K562 (cell line): ENCODE data around the gene OR2F2. TPM values are rescaled to one million over a fixed set of nuclear protein-coding genes. Genes with fewer than 3 reads are reported as not detected.

Experiments
- ATAC-seq: fragments of 200-7000 bp; cut with Tn5 transposase; 3 replicates; pipeline ENCODE4 v1.9.1; 2020; ENCODE audit warnings: moderate library complexity
- BruUV-seq: library from RNA; stranded (reverse); fragments of 400-500 nt; replicated peaks from 2 replicates; lab custom pipeline; 2021; lab: Mats Ljungman, UMichigan
- CTCF ChIA-PET: fragments of 300-600 bp; formaldehyde crosslinking; extraction: SDS; loops from one replicate; lab custom pipeline; 2021; ENCODE audit warnings: low intra/inter-chr PET ratio; lab: Yijun Ruan, JAX
- POLR2A ChIA-PET: fragments of 300-600, 350-650 bp; sonication (Branson Sonifier 250); formaldehyde crosslinking; extraction: SDS; loops from one replicate; lab custom pipeline; 2021; ENCODE audit warnings: antibody characterized with exemption, inconsistent platforms; lab: Yijun Ruan, JAX
- DNase-seq, 4 experiments: peaks; one replicate each; pipeline versions ENCODE4 v3.0.0 to v3.0.0-alpha.2; 2011 to 2018; ENCODE audit warnings: low spot score in 3 of 4, mixed read lengths in 3 of 4; ENCODE audit errors: extremely low read depth in 1 of 4
- FAIRE-seq: peaks from 2 replicates; lab custom pipeline; 2011; peaks lifted over from hg19 to GRCh38; lab: Jason Lieb, UNC
- H2AFZ ChIP-seq: 2 replicates; pipeline ENCODE4 v1.6.0; 2011; ENCODE audit warnings: low read depth, low read length, control low read depth, inconsistent platforms
- H3K27ac ChIP-seq: fragments of 200-600 bp; 3 replicates; pipeline ENCODE4 v1.8.0; 2011; ENCODE audit warnings: low read depth, mild to moderate bottlenecking, control low read depth, inconsistent platforms, low read length, moderate library complexity, mixed read lengths; ENCODE audit errors: extremely low read depth
- H3K27me3 ChIP-seq, 2 experiments: fragments of 300-600 bp in 1 of 2; 2 replicates in 1 of 2; 3 replicates in 1 of 2; pipeline versions ENCODE4 v1.6.0 to v1.8.0; 2011; ENCODE audit warnings: inconsistent platforms in 2 of 2, low read length in 2 of 2, mild to moderate bottlenecking in 1 of 2, mixed read lengths in 1 of 2, moderate library complexity in 1 of 2; ENCODE audit not compliant: control insufficient read depth in 2 of 2, insufficient read depth in 2 of 2
- H3K36me3 ChIP-seq: fragments of 300-600 bp; 3 replicates; pipeline ENCODE4 v1.8.0; 2011; ENCODE audit warnings: mild to moderate bottlenecking, low read length, inconsistent platforms; ENCODE audit not compliant: control insufficient read depth, insufficient read depth
- H3K4me1 ChIP-seq, 2 experiments: fragments of 200-600 bp in 1 of 2; replicated peaks in 1 of 2; 2 replicates in 1 of 2; 3 replicates in 1 of 2; pipeline versions ENCODE4 v1.5.1 to v1.8.0; 2011; ENCODE audit warnings: inconsistent platforms in 2 of 2, low read length in 2 of 2, mild to moderate bottlenecking in 1 of 2, mixed read lengths in 1 of 2, moderate library complexity in 1 of 2; ENCODE audit not compliant: control insufficient read depth in 2 of 2, insufficient read depth in 2 of 2
- H3K4me2 ChIP-seq: 2 replicates; pipeline ENCODE4 v1.6.1; 2011; ENCODE audit warnings: low read length, control low read depth, inconsistent platforms, mixed read lengths; ENCODE audit not compliant: insufficient read depth
- H3K4me3 ChIP-seq: fragments of 200-600 bp; sonication (generic), shearing (Covaris generic); 2 replicates; pipeline ENCODE4 v1.5.1; 2016; ENCODE audit warnings: control low read depth, inconsistent platforms
- H3K79me2 ChIP-seq: fragments of 200-600 bp; 3 replicates; pipeline ENCODE4 v1.8.0; 2011; ENCODE audit warnings: low read length, inconsistent platforms; ENCODE audit not compliant: control insufficient read depth, insufficient read depth
- H3K9ac ChIP-seq, 2 experiments: 2 replicates each; pipeline versions ENCODE4 v1.6.0 to v1.6.1; 2011; ENCODE audit warnings: low read depth in 2 of 2, low read length in 2 of 2, control low read depth in 1 of 2, inconsistent platforms in 1 of 2, mild to moderate bottlenecking in 1 of 2, mixed read lengths in 1 of 2; ENCODE audit not compliant: insufficient read depth in 1 of 2
- H3K9me1 ChIP-seq: one replicate; pipeline ENCODE4 v1.6.0; 2011; ENCODE audit warnings: inconsistent platforms, mild to moderate bottlenecking, low read length, moderate library complexity; ENCODE audit not compliant: control insufficient read depth, insufficient read depth
- H3K9me3 ChIP-seq: replicated peaks from 2 replicates; pipeline ENCODE4 v1.5.1; 2011; ENCODE audit warnings: low read depth, low read length, inconsistent platforms; ENCODE audit not compliant: control insufficient read depth, insufficient read depth
- H4K20me1 ChIP-seq: replicated peaks from 2 replicates; pipeline ENCODE4 v1.6.1; 2011; ENCODE audit warnings: low read length, inconsistent platforms, mixed read lengths; ENCODE audit not compliant: control insufficient read depth, insufficient read depth
- FOSL1 ChIP-seq: fragments of 200-800 bp; sonication (Bioruptor generic); conservative IDR thresholded peaks from 2 replicates; pipeline ENCODE4 v1.6.1; 2016; ENCODE audit warnings: missing genetic modification characterization, missing compliant biosample characterization
- MCM7 ChIP-seq, 2 experiments: fragments of 450-650 bp; IDR thresholded peaks; 2 replicates each; pipeline ENCODE4 v1.6.1; 2016 to 2018
- MEIS2 ChIP-seq: fragments of 450-650 bp; IDR thresholded peaks from 2 replicates; pipeline ENCODE4 v1.6.1; 2014; ENCODE audit warnings: mild to moderate bottlenecking; ENCODE audit not compliant: partially characterized antibody
- NFIC ChIP-seq: fragments of 450-650 bp; IDR thresholded peaks from 2 replicates; pipeline ENCODE4 v1.6.1; 2017; ENCODE audit warnings: mild to moderate bottlenecking, inconsistent platforms
- NR4A1 ChIP-seq, 2 experiments: fragments of 250-450 bp in 1 of 2; fragments of 450-650 bp in 1 of 2; sonication (Bioruptor Pico) in 1 of 2; IDR thresholded peaks; 2 replicates each; pipeline versions ENCODE4 v1.4.0 to v1.6.1; 2016 to 2020; ENCODE audit warnings: mild to moderate bottlenecking in 2 of 2, missing compliant biosample characterization in 1 of 2, missing genetic modification characterization in 1 of 2, moderate library complexity in 1 of 2
- SRSF1 ChIP-seq: fragments of 200-400 bp; formaldehyde crosslinking; IDR thresholded peaks from 2 replicates; pipeline ENCODE4 v1.6.1; 2017; ENCODE audit warnings: mild to moderate bottlenecking, low read depth, low read length, moderate library complexity
- ZNF717 ChIP-seq: fragments of 250-450 bp; sonication (Bioruptor Pico); IDR thresholded peaks from 2 replicates; pipeline ENCODE4 v1.5.0; 2021
- WGBS: fragments of 100-300 bp; shearing (Covaris generic); methylation state at CpG from one replicate; pipeline ENCODE4 v1.1.6; 2016; ENCODE audit warnings: low coverage, mixed read lengths; ENCODE audit not compliant: insufficient coverage; ENCODE audit errors: missing lambda C conversion rate; 5-methylcytosine and 5-hydroxymethylcytosine counted together
- in situ Hi-C: fragments of 300-500 bp; cut with MboI; formaldehyde crosslinking; loops from 4 replicates; pipeline ENCODE4 v1.15.0; 2018; ENCODE audit warnings: inconsistent platforms, mixed read lengths
- intact Hi-C: fragments of 100-400 bp; cut with micrococcal nuclease; formaldehyde crosslinking; loops from 2 replicates; pipeline ENCODE4 v1.14.2; 2022
- polyA plus RNA-seq, 8 experiments: library from polyadenylated mRNA; depleted of rRNA in 4 of 8; stranded (reverse) in 5 of 8; unstranded in 3 of 8; fragments of >200 nt; fragmentation: Nextera tagmentation in 2 of 8; fragmentation: Illumina TruSeq in 1 of 8; extraction: Ambion mirVana in 2 of 8; extraction: Trizol in 1 of 8; gene quantifications; 2 replicates each; pipeline versions ENCODE4 v1.2.1 to v1.2.3, GENCODE V29; 2011 to 2014; ENCODE audit warnings: inconsistent platforms in 1 of 8, missing spikeins in 1 of 8
- total RNA-seq, 7 experiments: library from RNA; depleted of rRNA in 6 of 7; stranded (reverse); fragments of >200 nt in 6 of 7; fragmentation: Illumina TruSeq in 2 of 7; extraction: Trizol in 2 of 7; gene quantifications; 2 replicates each; pipeline versions ENCODE4 v1.2.1 to v1.2.3, GENCODE V29; 2011 to 2021; ENCODE audit warnings: low replicate concordance in 1 of 7
- TF ChIP-seq, protein P1 (sequence below): sonication (generic); IDR thresholded peaks from 2 replicates; pipeline ENCODE4 v1.6.1; 2016
- TF ChIP-seq, protein P2 (sequence below): fragments of 250-450 bp; sonication (Bioruptor Pico); IDR thresholded peaks from 2 replicates; pipeline ENCODE4 v1.5.1; 2021; ENCODE audit warnings: mild to moderate bottlenecking
- TF ChIP-seq, protein P3 (sequence below): fragments of 150-350 bp; conservative IDR thresholded peaks from 2 replicates; pipeline ENCODE4 v1.6.1; 2014; ENCODE audit warnings: low read length
- TF ChIP-seq, protein P4 (sequence below): sonication (generic); formaldehyde crosslinking; IDR thresholded peaks from 2 replicates; pipeline ENCODE4 v1.8.1; 2022; ENCODE audit warnings: missing genetic modification reagents
- TF ChIP-seq, protein P5 (sequence below): fragments of 450-650 bp; IDR thresholded peaks from 2 replicates; pipeline ENCODE4 v1.6.1; 2016; ENCODE audit warnings: low read depth, mild to moderate bottlenecking, moderate library complexity

OR2F2 gene
- total and polyA plus RNA-seq, 9 of the 15 experiments (the other 6 are each of a cell fraction or from before 2014, with no cell fraction given), result not detected

DNA sequence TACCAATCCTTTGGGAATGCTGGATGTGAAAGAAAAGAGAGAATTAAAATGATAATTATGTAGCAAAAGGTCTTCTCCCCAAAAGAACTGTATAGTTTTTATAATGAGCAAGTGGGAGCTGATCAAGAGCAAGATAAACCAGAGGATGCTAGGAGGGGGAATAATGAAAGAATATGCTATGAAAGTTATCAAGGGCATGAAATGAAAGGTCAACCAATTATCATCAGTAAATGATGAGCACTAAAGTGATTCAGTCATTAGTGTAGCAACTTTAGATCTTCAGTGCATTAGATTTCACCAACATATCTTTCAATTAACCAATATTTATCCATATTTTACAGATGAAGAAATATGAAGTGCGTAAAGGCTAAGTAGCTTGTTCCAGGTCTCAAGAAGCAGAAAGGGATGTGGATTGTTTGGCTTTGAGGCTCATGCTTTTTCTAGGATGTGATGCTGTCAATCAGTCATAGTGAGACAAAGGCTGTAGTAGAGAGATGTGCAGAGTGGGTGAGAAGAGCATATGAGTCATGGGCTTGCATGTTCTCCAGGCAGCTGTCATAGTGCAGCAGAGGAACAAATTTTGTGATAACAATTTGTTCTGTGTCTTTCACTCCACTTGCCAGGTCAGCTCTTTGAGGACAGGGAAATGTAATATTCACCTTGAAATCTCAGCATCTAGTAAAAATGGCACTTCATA, 5.7 kb upstream of the OR2F2 start:
- H3K79me2 ChIP-seq, result no peaks in the 10 kb centered on the region
- FAIRE-seq (no peak), ATAC-seq (peak; percentile 73; the same call in 2 of the 3 replicates), DNase-seq (no peak)
- H3K9ac ChIP-seq, result no peak overlapping the region
- no TSS peak for BruUV-seq
- H3K27me3 ChIP-seq, result peaks cover 0 to 2% of the 10 kb centered on the region in 2 experiments; a peak in 1 of 5 replicates
- POLR2A ChIA-PET, result interaction anchor here (0.8 to 1.2 kb wide), 2 partner anchors 13 to 18 kb away, joined by 3 to 4 read pairs; no protein-coding TSS in a partner anchor
- no peaks in the 10 kb centered on the region for H3K36me3 ChIP-seq
- H3K9me3 ChIP-seq, result no peaks in the 10 kb centered on the region
- H3K27ac ChIP-seq, result no peak overlapping the region
- CTCF ChIA-PET, result no interaction called here
- H3K4me2 ChIP-seq, result no peak overlapping the region
- 0% methylated on average over 1 of the region's 1 CpG for WGBS
- H3K4me1 ChIP-seq, result no peaks in the 10 kb centered on the region
- intact Hi-C loops (loop anchor here (5.0 kb wide), 1 partner anchor 43 kb away; no protein-coding TSS in a partner anchor), in situ Hi-C loops (no loop called here)
- H3K4me3 ChIP-seq, result no peak overlapping the region
- no peaks in the 10 kb centered on the region for H3K9me1 ChIP-seq
- H4K20me1 ChIP-seq, result no peaks in the 10 kb centered on the region
- no peak overlapping the region for H2AFZ ChIP-seq
- no peak for TF ChIP-seq ZNF717 (CRISPR knock-in tag)
- no peak for TF ChIP-seq MCM7 (IDR thresholded peaks at IDR 0.05)
- TF ChIP-seq FOSL1 (tag), result peak; percentile 37; the same call in 1 of the 2 replicates
- TF ChIP-seq, protein P1, sequence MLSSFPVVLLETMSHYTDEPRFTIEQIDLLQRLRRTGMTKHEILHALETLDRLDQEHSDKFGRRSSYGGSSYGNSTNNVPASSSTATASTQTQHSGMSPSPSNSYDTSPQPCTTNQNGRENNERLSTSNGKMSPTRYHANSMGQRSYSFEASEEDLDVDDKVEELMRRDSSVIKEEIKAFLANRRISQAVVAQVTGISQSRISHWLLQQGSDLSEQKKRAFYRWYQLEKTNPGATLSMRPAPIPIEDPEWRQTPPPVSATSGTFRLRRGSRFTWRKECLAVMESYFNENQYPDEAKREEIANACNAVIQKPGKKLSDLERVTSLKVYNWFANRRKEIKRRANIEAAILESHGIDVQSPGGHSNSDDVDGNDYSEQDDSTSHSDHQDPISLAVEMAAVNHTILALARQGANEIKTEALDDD, result no peak
- no peak for TF ChIP-seq SRSF1
- TF ChIP-seq MEIS2, result peak; percentile 10
- TF ChIP-seq, protein P2, sequence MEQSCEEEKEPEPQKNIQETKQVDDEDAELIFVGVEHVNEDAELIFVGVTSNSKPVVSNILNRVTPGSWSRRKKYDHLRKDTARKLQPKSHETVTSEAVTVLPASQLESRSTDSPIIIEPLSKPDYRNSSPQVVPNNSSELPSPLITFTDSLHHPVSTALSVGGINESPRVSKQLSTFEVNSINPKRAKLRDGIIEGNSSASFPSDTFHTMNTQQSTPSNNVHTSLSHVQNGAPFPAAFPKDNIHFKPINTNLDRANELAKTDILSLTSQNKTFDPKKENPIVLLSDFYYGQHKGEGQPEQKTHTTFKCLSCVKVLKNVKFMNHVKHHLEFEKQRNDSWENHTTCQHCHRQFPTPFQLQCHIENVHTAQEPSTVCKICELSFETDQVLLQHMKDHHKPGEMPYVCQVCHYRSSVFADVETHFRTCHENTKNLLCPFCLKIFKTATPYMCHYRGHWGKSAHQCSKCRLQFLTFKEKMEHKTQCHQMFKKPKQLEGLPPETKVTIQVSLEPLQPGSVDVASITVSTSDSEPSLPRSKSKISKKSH (CRISPR knock-in tag), result no peak
- TF ChIP-seq, protein P3, sequence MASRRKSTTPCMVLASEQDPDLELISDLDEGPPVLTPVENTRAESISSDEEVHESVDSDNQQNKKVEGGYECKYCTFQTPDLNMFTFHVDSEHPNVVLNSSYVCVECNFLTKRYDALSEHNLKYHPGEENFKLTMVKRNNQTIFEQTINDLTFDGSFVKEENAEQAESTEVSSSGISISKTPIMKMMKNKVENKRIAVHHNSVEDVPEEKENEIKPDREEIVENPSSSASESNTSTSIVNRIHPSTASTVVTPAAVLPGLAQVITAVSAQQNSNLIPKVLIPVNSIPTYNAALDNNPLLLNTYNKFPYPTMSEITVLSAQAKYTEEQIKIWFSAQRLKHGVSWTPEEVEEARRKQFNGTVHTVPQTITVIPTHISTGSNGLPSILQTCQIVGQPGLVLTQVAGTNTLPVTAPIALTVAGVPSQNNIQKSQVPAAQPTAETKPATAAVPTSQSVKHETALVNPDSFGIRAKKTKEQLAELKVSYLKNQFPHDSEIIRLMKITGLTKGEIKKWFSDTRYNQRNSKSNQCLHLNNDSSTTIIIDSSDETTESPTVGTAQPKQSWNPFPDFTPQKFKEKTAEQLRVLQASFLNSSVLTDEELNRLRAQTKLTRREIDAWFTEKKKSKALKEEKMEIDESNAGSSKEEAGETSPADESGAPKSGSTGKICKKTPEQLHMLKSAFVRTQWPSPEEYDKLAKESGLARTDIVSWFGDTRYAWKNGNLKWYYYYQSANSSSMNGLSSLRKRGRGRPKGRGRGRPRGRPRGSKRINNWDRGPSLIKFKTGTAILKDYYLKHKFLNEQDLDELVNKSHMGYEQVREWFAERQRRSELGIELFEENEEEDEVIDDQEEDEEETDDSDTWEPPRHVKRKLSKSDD, result no peak
- TF ChIP-seq NFIC, result no peak
- TF ChIP-seq, protein P4, sequence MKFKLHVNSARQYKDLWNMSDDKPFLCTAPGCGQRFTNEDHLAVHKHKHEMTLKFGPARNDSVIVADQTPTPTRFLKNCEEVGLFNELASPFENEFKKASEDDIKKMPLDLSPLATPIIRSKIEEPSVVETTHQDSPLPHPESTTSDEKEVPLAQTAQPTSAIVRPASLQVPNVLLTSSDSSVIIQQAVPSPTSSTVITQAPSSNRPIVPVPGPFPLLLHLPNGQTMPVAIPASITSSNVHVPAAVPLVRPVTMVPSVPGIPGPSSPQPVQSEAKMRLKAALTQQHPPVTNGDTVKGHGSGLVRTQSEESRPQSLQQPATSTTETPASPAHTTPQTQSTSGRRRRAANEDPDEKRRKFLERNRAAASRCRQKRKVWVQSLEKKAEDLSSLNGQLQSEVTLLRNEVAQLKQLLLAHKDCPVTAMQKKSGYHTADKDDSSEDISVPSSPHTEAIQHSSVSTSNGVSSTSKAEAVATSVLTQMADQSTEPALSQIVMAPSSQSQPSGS (CRISPR knock-in tag), result no peak
- TF ChIP-seq, protein P5, sequence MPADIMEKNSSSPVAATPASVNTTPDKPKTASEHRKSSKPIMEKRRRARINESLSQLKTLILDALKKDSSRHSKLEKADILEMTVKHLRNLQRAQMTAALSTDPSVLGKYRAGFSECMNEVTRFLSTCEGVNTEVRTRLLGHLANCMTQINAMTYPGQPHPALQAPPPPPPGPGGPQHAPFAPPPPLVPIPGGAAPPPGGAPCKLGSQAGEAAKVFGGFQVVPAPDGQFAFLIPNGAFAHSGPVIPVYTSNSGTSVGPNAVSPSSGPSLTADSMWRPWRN, result no peak
- no peak for TF ChIP-seq NR4A1 (CRISPR knock-in tag; IDR thresholded peaks at IDR 0.05)
- no peak for TF ChIP-seq NR4A1 (tag; IDR thresholded peaks at IDR 0.05)
